ENCODE results near the gene CYTH4.

DNA sequence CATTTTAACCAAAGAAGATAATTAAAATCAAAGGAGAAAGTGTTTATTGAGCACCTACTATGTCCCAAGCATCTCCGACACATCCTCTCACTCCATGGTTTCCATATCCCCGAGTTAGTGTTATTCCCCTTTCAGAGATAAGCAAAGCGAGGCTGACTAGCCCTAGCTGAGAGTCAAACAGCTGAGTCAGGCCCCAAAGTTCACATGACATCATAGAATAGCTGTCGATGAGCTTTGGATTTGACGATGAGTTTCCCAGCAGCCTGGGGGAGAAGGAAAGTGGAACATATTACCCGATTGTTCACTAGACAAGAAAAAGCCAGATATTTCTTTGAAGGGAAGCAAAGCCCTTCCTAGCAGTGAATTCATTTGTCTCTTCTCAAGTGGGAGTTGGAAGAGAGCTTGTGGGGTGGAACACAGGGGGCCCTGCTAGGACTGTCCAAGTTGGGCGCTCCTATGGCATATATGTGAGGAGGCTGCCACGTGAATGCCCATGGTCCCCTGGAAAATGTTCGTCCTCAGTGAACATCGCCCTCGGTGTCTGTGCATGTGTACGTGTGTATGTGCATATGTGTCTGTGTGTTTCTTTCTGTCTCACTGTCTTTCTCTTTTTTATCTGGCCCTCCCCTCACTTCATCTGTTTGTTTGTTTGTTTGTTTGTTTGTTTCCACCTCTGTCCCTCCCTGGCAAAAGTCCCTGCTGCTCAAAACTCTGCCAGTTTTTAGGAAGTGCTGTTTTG is 493 bp upstream of the CYTH4 start:
- TF ChIP-seq SP1 (IDR thresholded peaks at IDR 0.05) (no peak), HDGF (IDR thresholded peaks at IDR 0.05; ENCODE audit: borderline replicate concordance) (no peak), FOXK2 (IDR thresholded peaks at IDR 0.05) (no peak), ARNT (IDR thresholded peaks at IDR 0.05) (no peak), TARDBP (IDR thresholded peaks at IDR 0.05) (no peak), SUZ12 (IDR thresholded peaks at IDR 0.05) (no peak), FOXM1 (IDR thresholded peaks at IDR 0.05; ENCODE audit: borderline replicate concordance) (no peak), CTBP1 (IDR thresholded peaks at IDR 0.05; ENCODE audit: borderline replicate concordance) (no peak)
